Measurements from ENCODE around the gene C11orf24. TPM values are rescaled to one million over a fixed set of nuclear protein-coding genes. Genes with fewer than 3 reads are reported as not detected.

Gene C11orf24
- total RNA-seq, 1 donor from 2014 or later, result 12.0 TPM

- peak; percentile 70 for DNase-seq (ENCODE audit: low spot score)
Observed at GRCh38 chr11:68271023-68271780, 571 bp downstream of the C11orf24 start.

GRCh38 chr11:68270196-68271022, 1.4 kb downstream of the C11orf24 start:
- DNase-seq (ENCODE audit: low spot score), result no peak

- DNase-seq (ENCODE audit: low spot score), result no peak
Observed at GRCh38 chr11:68269414-68270081, 2.2 kb downstream of the C11orf24 start.

DNA sequence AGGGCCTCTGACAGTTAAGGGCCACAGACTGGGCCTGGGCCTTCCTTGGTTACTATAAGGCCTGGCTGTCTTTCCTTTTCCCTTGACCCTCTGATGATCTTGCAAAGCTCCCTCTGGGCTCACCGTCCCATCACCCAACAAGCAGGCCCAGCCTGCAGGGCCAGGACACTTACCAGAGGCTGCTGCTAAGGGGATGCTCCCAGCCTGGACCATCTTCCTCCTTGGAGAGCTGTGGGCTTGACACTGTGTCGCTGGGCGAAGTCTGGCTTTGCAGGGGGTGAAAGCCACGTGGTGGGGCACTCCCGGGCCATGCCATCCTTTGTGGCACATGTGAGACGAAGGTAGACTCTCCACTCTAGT, 3.9 kb downstream of the C11orf24 start:
- DNase-seq (ENCODE audit: low spot score), result no peak

- no peak for DNase-seq (ENCODE audit: low spot score)
Observed at GRCh38 chr11:68266936-68267880, 4.6 kb downstream of the C11orf24 start.

GRCh38 chr11:68266121-68266891, 5.5 kb downstream of the C11orf24 start:
- no peak for DNase-seq (ENCODE audit: low spot score)

DNA sequence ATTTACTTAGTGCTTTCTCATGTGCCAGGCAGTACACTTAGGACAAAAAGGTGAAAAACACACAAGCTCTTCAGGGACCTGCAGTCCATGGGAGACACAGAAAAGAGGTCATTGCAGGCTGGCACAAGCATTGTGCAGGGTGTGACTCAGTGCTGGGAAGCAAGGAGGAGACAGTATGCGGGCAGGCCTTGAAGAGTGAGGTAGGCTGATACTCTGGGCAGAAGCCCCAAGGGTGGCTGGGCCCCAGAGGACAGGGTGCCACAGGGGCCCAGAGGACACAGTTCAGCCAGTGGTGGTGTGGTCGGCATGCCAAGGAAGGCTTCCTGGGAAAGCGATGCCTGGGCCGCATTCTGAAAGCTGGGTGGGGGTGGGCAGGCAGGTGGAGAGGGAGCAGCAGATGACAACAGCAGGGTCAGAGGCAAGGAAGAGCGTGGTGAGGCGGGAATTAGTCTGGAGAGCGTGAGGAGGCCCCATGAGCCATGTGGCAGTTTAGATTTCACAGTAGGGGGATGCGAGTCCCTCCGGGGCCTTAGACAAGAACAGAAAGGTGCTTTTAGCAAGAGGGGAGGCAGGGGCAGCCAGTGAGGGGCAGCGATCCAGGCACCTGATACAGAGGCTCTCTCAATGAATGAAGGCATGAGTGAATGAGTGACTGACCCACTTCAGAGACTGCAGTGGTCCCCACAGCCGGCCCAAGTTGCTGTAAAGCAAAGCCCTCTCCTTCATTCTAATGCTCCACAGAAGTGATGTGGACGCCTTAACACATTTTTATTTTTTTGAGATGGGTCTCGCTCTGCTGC, 6.8 kb downstream of the C11orf24 start:
- no peak for DNase-seq (ENCODE audit: low spot score)

DNA sequence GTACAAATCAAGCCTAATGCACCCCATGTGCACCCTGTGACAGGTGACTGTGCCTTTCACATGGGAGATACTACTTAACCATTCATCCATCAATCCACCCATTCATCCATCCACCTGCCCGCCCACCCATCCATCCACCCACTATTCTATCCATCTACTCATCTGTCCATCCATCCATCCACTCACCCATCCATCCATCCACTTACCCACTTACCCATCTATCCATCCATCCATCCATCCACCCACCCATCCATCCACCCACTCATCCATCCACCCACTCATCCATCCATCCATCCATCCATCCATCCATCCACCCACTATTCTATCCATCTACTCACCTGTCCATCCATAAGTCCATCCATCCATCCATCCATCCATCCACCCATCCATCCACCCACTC, 7.5 kb downstream of the C11orf24 start:
- no peak for DNase-seq (ENCODE audit: low spot score)

- DNase-seq (ENCODE audit: low spot score), result no peak
Observed at GRCh38 chr11:68263444-68264035, 8.2 kb downstream of the C11orf24 start.

- no peak for DNase-seq (ENCODE audit: low spot score)
Observed at GRCh38 chr11:68262544-68262827, 9.3 kb downstream of the C11orf24 start.

- no peak for DNase-seq (ENCODE audit: low spot score)
Observed at GRCh38 chr11:68261749-68262543, 9.8 kb downstream of the C11orf24 start.

- DNase-seq (ENCODE audit: low spot score), result no peak
Observed at GRCh38 chr11:68261006-68261405, 10.8 kb downstream of the C11orf24 start.

DNA sequence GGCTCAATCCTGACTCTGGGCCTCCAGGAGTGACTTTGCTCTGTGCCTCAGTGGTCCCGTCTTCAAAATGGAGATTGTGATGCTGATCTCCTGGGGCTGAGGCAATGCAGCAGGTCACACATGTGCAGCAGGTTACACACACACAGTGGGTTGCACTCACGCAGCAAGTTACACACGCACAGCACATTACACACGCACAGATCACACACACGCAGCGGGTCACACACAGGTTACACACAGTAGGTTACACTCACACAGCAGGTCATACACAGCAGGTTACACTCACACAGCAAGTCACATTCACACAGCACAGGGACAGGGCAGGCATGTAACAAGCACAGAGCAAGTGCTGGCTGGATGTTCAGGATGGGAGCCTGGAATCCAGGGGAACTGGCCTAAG, 11.3 kb downstream of the C11orf24 start:
- no peak for DNase-seq (ENCODE audit: low spot score)

DNA sequence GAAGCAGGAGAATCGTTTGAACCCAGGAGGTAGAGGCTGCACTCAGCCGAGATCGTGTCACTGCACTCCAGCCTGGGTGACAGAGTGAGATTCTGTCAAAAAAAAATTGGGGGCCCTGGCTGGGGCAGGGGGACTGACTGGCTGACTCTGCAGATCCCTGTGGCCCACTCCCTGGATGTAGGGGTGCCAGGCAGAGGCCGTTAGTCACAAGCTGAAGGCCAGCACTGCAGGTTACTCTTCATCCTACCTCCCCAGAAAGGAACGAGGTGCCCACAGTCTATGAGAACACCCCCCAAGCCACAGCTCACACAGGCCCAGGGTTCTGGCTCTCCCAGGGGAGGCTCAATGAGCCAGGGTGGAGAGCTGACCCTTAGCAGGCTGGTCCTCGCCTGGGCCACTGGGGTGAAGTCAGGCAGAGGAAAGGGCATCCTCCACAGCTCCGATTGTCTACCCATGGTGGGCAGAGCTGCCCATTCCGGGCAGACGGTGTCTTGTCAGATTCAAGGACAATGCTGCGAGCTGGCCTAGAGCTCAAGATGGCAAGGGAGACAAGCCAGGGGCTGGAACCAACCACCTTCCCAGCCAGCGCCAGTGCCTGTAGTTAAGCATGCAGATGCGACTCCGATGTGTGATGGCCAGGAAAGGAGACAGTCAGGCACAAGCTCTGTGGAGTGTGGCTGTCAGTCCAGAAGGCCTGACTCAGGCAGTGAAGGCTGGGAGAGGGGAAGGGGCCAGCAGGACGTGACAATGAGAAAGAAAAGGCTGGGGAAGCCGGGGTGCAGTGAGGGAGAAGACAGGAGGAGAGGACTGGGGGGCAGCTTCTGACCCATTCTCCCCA, 12.4 kb downstream of the C11orf24 start:
- DNase-seq (ENCODE audit: low spot score), result no peak

GRCh38 chr11:68258363-68258765, 13.4 kb downstream of the C11orf24 start:
- DNase-seq (ENCODE audit: low spot score), result no peak

GRCh38 chr11:68257477-68258362, 14.1 kb downstream of the C11orf24 start:
- peak; percentile 94 for DNase-seq (ENCODE audit: low spot score)

DNA sequence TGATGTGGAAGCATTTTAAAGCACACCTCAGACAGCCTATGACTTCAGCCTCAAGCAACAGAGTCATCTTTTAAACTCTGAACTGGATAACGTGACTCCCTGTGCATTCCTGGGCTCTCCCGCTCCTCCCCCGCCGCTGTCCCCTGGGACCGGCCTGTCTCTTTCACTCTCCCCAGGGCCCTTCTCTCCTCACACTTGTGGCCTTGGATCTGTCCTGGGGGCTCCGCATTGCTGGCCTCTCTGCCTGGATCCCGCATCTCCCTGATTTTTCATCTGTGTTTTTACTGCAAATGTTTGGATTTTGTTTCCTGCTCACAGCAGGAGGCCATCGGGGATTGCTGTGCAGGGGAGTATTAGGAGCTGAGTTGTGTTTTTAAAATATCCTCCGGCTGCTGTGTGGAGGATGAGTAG, 15.4 kb downstream of the C11orf24 start:
- DNase-seq (ENCODE audit: low spot score), result peak; percentile 43
